Lung microvascular endothelial cell (primary cell): Measurements from ENCODE around the gene BCORL1. TPM values are rescaled to one million over a fixed set of nuclear protein-coding genes. Genes with fewer than 3 reads are reported as not detected.
A peak's percentile ranks its signal among the peaks of the same experiment; 100 is the strongest.

Experiments used
- DNase-seq, 2 donors: peaks; one replicate each; pipeline versions ENCODE4 v3.0.0 to v3.0.0-alpha.2; 2010; ENCODE audit warnings: low read depth in 2 of 2
- total RNA-seq: library from RNA; depleted of rRNA; stranded (reverse); fragments of >200 nt; gene quantifications from 2 replicates; pipeline ENCODE4 v1.2.1, GENCODE V29; 2014

The BCORL1 gene
- total RNA-seq, 1 donor from 2014 or later = 2.0 TPM

- DNase-seq = no peak
Observed at GRCh38 chrX:130009658-130010223, 27.3 kb downstream of the BCORL1 start.

- DNase-seq = no peak
Observed at GRCh38 chrX:130012683-130013082, 30.2 kb downstream of the BCORL1 start.

DNA sequence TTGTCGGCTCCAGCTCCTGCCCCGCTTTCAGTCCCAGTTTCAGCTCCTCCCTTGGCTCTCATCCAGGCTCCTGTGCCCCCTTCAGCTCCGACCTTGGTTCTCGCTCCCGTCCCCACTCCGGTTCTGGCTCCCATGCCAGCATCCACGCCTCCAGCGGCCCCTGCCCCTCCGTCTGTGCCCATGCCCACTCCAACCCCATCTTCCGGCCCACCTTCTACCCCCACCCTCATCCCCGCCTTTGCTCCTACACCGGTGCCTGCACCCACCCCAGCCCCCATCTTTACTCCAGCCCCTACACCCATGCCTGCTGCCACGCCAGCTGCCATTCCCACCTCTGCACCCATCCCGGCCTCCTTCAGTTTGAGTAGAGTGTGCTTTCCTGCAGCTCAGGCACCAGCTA, 31.2 kb downstream of the BCORL1 start:
- no peak for DNase-seq

DNA sequence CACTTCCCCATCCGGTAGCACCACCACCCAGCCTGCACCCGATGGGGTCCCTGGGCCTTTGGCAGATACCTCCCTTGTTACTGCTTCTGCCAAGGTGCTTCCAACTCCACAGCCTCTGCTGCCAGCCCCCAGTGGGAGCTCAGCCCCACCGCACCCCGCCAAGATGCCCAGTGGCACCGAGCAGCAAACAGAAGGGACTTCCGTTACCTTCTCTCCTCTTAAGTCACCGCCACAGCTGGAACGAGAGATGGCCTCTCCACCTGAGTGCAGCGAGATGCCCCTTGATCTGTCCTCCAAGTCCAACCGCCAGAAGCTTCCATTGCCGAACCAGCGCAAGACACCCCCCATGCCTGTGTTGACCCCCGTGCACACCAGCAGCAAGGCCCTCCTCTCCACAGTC, 31.9 kb downstream of the BCORL1 start:
- DNase-seq = no peak

- DNase-seq = no peak
Observed at GRCh38 chrX:130014770-130015169, 32.3 kb downstream of the BCORL1 start.

DNA sequence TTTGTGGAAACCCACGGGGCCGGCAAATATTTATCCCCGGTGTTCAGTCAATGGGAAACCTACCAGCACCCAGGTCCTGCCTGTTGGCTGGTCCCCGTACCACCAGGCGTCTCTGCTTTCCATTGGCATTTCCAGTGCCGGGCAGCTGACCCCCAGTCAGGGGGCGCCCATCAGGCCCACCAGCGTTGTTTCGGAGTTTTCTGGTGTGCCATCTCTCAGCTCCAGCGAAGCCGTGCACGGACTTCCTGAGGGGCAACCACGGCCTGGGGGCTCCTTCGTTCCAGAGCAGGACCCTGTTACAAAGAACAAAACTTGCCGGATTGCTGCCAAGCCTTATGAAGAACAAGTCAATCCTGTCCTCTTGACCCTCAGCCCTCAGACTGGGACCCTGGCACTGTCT, 32.7 kb downstream of the BCORL1 start:
- no peak for DNase-seq

DNA sequence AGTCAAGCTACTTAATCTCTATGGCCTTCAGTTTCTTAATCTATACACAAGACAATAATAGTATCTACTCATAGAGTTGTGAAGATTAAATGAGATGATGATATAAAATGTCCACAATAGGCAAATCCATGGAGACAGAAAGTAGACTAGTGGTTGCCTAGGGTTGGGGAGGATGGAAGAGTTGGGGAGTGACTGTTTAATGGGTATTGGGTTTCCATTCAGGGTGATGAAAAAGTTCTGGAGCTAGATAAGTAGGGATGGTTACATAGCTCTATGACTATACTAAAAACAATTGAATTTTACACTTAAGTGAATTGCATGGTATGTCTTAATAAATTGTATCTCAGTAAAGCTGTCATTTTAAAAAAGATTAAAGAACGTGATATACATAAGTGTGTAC, 35.7 kb downstream of the BCORL1 start:
- no peak for DNase-seq

DNA sequence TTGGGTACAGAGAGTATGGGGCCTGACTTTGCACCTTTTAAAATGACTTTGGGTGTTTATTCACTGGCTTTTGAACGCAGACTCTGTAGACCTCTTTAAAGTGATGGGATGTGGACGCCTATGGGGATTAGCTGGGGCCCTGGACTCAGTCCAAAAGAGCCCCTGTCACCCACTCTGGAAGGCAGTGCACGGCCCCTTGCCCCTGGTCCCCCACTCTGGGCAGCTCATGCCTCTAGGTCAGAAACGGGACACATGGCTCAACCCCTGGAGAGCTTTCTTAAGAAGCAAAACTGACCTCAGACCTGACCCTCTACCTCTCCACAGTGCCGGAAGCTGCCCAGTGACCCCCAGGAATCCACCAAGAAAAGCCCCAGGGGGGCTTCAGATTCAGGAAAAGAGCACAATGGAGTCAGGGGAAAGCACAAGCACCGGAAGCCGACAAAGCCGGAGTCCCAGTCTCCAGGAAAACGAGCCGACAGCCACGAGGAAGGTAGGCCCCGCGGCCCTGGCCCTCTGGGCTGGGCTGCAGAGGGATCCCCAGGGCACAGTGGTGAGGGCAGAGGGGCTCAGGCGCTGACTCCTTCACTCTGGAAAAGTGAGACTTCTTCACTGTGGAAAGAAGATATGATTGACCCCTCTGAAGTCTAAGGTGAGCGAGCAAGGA, 38.4 kb downstream of the BCORL1 start:
- no peak for DNase-seq

- DNase-seq = peak; percentile 69 to 71
Observed at GRCh38 chrX:130024127-130024526, 41.7 kb downstream of the BCORL1 start.

DNA sequence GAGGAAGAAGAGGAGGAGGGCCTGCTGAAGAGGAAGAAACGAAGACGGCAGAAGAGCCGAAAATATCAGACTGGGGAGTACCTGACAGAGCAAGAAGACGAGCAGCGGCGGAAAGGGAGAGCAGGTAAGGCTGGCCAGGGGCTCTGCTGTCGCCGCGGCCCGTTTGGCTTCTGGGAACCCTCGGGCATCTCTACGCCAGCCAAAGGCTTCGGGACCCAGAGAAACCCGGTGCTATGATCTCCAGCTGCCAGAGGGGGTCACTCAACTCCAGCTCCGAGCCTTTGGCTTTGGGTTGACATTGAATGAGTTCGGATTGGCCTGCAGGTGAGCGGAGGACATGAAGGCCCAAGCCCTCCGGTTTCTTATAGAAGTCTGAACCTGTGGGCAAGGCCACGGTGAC, 42.8 kb downstream of the BCORL1 start:
- no peak for DNase-seq

DNA sequence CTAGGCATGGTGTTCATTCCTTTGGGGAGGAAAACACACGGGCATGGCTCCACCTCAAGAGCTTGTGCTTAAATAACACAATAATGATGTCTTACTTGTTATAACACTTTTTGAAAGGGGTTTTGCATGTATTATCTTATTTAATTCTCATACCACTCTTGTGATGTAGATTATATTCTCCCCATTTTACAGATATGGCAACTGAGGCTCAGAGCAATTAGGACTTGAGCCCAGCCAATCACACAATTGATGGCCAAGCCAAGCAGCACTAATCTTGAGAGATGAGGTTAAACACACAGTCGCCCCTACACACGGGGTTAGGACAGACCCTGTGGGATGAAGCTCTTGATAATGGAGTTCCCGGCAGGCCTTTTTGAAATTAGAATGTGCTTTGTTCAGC, 45.1 kb downstream of the BCORL1 start:
- DNase-seq = no peak

- DNase-seq = peak; percentile 53 to 66
Observed at GRCh38 chrX:130028196-130028595, 45.8 kb downstream of the BCORL1 start.

- DNase-seq = no peak
Observed at GRCh38 chrX:130030826-130031225, 48.4 kb downstream of the BCORL1 start.

- DNase-seq = no peak
Observed at GRCh38 chrX:130032552-130032951, 50.1 kb downstream of the BCORL1 start.

GRCh38 chrX:130034178-130034577, 51.7 kb downstream of the BCORL1 start:
- no peak for DNase-seq

DNA sequence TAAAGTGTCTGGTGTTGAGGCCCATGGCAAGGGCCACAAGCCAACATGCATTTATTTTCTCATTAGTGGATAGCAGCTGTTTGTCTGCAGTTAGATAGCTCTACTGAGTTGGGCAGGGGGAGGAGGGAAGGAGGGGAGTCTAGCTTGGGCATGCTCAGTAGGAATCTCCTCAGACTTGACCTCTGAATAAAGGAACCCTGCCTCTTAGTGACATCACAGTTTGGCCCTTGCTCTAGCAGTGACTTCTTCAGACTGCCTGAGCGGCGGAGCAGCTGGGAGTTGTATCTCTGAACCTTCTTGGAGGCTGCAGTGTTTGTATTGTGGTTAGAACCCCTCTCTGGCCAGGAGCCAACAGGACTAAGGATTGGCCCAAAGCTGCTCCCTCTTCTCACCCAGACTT, 57.4 kb downstream of the BCORL1 start:
- DNase-seq = no peak

GRCh38 chrX:130047416-130047815, 65.0 kb downstream of the BCORL1 start:
- DNase-seq = no peak

DNA sequence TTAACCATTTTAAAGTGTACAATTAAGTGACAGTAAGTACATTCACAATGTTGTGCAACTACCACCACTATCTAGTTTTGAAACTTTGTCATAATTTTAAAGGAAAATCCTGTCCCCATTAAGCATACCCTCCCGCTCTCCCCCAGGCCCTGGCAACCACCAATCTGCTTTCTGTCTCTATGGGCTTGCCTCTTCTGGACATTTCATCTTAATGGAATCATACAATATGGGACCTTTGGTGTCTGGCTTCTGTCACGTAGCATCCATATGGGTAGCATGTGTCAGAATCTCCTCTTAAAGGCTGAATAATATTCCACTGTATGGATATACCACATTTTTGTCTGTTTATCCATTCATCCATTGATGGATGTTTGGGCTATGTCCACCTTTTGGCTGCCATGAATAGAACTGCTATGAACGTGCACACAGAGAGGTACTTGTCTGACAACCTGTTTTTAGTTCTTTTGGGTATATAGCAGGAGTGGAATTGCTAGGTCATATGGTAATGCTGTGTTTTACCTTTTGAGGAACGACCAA, 66.3 kb downstream of the BCORL1 start:
- no peak for DNase-seq

GRCh38 chrX:130049821-130050220, 67.4 kb downstream of the BCORL1 start:
- no peak for DNase-seq

GRCh38 chrX:130051176-130051845, 68.9 kb downstream of the BCORL1 start:
- no peak for DNase-seq

GRCh38 chrX:130053236-130053635, 70.8 kb downstream of the BCORL1 start:
- DNase-seq = no peak

- no peak for DNase-seq
Observed at GRCh38 chrX:130055103-130055502, 72.7 kb downstream of the BCORL1 start.

DNA sequence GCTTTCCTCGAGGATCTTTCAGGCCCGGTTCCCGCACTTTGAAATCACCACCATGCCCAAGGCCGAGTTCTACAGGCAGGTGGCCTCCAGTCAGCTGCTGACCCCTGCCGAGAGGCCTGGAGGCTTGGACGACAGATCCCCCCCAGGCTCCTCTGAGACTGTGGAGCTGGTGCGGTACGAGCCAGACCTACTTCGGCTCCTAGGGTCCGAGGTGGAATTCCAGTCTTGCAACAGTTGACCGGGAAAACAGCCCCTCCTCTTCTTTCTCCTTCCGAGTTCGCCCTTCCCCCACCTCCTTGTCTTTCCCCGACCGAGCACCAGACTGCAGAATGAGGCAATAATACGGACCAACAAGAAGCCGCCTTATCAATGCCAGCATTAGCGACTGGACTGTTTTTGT, 73.5 kb downstream of the BCORL1 start:
- DNase-seq = no peak
